ENCODE data around the gene SAFB. TPM values are rescaled to one million over a fixed set of nuclear protein-coding genes. Genes with fewer than 3 reads are reported as not detected.
"Not testable (repeated sequence)": the region's sequence is repeated elsewhere in the genome, so short reads cannot be mapped to it uniquely, and the experiment has no call there.

SAFB gene
- total RNA-seq, 1 experiment from 2014 or later, result 63.9 TPM

DNA sequence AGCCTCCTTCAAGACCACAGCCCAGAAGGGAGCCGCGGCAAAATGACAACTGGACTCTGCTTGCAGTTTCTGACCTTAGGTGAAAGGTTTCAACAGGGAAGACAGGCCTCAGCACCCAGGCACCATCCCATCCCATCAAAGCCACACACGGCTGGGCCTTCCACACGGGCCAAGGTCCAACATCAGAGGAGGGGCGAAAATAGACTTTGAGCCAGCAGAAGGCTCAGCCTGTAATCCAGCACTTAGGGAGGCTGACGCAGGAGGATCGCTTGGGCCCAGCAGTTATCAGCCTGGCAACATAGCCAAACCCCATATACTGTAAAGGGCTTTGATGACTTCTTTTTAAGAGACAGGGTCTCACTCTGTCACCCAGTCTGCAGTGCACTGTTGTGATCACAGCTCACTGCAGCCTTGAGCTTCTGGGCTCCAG, 28.3 kb upstream of the SAFB start:
- DNase-seq (ENCODE audit: low read depth), result no peak

DNA sequence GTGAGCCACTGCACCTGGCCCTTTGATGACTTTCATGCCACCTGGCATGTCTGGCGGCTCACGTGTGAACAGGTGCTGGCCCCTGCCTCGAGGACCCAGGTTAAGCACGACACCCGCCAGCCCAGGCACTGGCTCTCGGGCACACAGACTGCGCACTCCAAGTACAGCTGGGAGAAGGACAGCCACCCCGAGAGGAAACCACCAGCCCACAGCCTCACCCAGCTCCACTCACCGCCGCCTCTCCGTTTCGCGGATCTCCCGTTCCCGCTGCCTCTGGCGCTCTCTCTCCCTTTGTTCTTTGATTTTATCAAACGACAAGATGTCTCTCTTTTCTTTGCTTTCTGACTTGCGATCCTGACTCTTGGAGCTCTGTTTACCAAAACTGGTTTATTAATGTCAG, 27.8 kb upstream of the SAFB start:
- DNase-seq (ENCODE audit: low read depth), result no peak

DNA sequence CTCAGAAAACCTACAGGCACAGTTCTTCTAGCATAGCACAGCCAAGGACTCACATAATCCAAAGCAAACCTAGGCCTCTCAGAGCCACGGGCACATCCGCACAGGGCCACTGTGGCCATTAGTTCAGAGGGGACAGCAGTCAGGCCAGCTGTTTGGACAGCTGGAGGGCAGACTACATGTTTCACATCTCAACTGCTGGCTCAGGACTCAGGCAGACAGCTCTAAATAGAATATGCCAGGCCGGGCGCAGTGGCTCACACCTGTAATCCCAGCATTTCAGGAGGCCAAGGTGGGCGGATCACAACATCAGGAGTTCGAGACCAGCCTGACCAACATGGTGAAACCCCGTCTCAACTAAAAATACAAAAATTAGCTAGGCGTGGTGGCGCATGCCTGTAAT, 27.1 kb upstream of the SAFB start:
- no peak for DNase-seq (ENCODE audit: low read depth)

DNA sequence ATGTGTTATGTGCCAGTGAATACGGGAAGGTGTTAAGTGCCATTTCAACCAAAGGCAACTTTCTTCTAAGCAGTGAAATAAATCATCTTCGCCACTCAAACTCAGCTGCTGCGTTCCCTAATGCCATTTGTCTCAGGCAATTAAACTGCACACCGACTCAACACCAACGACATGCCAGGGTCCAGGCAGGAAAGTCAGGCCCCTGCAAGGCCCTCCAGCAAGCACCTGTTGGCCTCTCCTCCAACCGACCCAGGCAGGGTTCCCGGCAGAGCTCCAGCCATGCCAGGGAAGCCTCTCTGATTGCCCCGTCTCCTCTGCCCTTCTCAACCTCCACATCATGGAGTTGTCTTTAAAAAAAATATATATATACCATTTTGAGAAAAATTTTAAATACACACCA, 22.1 kb upstream of the SAFB start:
- DNase-seq (ENCODE audit: low read depth), result no peak

DNA sequence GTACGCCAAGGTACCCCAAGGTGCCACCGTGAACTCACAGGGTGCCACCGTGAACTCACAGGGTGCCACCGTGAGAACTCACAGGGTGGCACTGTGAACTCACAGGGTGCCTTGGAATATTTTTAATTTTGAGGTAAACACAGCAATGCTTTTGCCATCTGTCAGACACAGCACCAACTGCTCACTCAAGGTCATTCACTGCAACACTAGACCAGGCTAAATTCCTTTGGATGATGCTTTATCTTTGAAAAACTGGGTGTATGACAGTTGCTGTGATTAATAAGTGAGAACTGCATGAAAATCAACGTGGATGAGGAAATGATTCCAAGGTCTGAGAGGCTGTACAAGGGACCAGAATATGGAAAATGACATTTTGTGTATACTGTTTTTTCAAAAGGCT, 19.3 kb upstream of the SAFB start:
- DNase-seq (ENCODE audit: low read depth), result no peak

DNA sequence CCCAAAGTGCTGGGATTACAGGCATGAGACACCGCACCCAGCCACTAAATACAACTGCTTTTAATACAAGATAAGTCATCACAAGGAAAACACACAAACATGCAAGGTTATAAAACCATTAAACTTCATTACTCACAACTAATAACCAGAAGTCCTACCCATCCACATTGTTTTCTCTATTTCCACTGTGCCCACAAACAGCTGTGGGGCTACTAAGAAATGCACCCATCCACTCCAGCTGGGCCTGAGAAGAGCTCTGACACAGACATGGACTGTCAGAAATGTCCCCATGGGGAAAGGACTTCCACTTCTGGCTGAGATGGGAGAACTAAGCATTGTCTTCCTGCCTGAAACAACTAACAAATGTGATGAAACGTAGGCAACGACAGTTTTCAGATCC, 17.5 kb upstream of the SAFB start:
- no peak for DNase-seq (ENCODE audit: low read depth)

DNA sequence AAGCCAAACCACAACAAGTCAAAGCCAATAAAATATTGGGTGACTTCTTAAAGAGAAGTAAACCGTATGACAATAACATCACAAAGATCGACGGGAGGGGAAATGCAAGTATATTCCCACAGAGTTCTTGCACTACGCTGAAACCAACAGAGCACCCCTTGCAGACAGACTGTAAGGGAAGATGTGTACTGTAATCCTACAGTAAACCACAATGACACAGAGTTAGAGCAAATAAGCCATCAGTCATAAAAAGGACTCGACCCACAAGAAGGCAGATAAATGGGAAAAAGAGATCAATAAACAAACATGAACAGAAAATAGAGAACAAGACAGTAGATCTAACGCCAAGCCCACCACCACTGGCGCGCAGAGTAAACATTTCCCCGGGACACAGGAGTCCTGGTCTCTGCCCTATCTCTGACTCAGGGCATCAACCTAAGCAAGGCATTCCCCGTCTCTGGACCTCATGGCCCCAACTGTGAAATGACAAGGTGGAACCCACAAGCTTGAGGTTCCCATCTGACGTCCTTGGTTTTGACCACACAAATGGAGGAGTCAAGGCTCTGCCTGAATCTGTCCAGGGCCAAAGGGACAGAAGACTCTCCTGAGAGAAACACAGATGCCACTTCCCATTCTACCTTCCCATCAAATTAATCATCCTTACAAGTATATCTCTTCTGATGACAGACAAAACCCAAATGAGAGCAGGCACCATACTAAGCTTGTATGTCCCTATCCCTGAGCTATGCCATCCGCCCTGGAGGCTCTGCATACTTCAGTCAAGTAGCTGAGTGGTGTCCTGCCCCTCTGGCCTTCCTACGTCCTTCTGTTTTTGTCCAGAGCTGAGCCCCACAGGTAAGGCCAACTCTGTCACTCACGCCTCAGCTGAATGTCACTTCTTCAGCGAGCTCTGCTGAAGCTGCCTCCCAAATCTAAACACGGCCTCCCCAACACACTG, 15.3 kb upstream of the SAFB start:
- DNase-seq (ENCODE audit: low read depth), result no peak

DNA sequence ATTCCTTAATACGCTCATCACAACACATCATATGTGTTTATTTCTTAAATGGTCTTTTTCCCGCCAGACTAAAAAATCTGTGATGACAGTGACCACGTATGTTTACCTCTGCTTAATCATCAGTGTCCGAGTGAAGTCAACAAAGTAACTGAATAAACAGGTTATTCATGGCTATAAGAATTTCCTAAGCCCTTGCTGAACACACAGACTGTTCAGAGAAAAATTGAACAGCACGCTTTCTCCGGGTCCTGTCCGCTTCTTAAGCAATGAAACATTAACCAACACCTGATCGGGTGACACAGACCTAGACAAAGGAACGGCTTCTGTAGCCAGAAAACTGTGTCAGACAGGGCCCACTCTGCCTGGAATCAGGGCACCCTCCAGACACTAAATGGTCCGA, 14.6 kb upstream of the SAFB start:
- DNase-seq (ENCODE audit: low read depth), result no peak

DNA sequence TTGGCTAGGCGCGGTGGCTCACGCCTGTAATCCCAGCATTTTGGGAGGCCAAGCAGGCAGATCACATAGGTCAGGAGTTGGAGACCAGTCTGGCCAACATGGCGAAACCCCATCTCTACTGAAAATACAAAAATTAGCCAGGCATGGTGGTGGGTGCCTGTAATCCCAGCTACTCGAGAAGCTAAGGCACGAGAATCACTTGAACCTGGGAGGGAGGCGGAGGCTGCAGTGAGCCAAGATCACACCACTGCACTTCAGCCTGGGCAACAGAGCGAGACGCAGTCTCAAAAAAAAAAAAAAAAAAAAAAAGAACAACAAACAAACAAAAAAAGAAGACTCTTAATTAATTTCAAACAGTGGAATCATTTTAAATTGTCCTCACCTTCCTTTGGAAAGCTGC, 14.1 kb upstream of the SAFB start:
- DNase-seq (ENCODE audit: low read depth), result not testable (repeated sequence)

DNA sequence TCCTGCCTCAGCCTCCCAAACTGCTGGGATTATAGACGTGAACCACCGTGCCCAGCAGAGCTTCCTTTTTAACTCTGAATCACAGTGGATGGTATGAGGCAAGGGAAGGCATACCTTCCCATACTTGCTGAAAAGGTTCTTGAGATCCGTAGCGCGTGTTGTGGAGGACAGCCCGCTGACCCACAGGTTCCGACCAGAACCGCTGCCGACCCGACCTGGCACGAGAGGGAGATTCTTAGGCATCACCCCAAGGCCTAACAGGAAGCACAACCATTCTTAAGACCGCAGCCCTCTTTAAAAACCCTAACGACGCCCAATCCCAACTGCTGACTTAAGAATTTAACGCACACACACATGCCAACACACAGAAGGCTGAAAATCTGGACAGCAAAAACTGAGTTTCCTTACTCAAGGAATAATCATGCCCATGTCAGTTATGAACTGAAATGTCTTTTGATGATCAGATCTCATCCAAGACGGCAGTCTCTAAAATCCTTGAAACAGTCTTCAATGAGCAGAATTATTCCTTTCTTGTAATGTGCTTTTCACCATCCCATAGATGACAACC, 12.9 kb upstream of the SAFB start:
- no peak for DNase-seq (ENCODE audit: low read depth)

DNA sequence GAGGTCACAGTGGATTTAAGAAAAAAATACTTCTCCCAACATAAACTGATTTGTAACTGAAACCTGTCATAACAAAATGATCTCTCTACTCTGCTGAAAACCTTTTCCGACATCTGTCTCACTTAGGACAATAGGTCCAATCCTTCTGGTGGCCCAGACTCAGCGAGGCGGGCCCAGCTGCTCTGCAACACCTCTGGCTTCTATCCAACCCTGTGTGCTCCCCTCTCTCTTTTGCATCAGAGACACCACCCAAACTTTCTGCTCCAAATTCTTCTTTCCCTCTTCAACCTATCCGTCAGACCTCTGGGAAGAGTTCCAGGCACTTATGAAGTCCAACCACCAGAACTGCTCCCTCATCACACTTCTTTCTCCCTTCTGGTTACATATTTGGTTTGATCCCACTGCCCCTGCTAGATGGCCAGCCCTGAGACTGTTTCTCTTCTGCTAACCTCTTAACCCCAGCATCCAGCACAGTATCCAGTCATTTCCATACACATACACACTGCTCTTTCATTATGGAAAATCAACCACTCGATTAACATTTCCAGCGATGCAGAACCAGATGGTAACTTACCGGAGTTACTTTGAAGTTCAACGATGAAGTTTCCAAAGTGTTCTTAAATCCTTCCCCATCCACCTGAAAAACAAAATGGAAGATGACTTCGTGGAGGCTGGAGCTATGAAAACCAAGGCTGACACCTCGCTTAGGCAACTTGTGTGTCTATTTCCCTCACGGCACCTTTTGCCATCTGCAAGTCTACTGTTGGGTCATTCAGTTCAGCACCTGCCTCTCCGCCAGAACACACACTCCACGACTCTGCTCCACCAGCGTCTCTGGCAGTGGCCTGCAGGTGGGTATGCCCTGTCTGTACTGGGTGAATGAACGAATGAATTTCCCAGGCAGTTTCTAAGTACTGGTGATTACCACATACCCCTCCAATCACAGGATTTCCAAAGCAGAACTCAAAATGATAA, 9.7 kb upstream of the SAFB start:
- no peak for DNase-seq (ENCODE audit: low read depth)

DNA sequence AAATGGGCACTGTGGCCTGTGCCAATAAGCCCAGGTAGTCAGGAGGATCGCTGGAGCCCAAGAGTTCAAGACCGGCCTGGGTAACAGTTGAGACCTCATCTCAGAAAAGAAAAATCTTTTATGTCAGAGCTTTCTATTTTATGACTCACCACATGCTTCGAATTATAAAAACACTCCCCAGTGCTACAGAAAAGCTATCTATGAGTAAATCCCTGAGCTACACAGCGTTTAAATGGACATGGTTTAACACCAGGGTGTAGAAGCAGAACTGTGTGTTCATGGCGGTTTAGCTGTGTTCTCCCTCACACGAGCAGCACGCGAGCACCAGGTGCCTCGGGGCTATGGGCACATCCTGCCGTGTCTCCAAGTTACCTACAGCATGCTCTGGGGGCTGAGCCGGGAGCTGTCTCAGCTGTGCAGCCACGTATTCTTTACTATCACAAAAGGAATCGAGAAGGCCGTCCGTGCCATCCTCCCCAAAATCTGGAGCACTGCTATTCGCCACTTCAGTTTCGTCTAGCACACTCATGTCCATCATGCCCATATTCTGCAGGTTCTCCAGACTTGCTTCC, 7.0 kb upstream of the SAFB start:
- DNase-seq (ENCODE audit: low read depth), result no peak

DNA sequence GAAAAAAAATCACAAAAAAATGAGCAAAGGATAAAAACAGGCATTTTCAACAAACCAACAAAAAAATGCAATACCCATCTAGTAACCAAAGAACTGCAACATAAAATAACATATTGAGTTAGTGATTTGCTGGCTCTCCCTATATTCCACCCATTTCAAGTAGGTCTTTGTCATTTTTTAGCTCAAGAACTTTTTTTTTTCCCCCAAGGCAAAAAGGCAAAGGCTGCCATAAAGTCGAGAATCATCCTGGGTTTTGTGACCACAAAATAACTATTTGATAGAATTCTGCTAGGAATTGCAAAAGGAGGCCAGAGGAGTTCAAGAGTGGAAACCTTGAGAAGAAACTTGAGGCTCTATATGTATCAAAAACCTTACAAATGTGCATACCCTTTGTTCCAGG, 5.8 kb upstream of the SAFB start:
- no peak for DNase-seq (ENCODE audit: low read depth)

DNA sequence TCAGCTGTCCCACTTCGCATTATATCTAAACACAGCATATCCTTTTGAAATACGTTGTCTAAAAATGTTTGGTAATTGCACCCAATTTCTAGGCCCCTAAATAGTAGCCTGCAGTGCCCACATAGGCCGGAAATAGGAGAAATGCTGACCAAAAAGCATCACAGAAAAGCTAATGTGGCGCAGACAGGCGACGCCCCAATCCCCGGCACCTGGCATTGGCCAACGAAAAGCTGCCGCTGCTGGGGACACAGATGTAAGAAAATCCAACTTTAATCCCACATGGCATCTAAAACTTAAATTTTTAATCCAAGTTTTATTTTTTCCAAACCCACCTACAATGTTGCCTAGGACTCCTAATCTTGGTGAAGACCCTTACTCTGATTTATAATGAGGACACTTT, 4.3 kb upstream of the SAFB start:
- DNase-seq (ENCODE audit: low read depth), result no peak

DNA sequence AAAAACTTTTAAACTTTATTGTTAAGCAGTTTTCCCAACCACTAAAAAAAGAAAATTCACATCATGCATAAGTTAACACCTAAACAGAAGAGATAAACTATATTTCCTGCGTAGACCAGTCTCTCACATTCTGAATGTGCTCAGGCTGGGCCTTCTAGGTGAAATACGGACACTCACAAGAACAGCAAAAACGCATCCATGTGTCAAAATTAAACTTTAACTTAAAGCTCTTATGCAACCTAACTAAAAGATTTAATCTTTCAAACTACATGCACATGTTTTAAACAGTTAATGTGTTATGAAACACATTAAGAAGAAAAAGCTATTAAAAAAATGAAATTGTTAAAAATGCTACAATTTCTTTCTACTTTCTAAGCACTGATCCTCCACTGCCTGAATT, 2.9 kb upstream of the SAFB start:
- no peak for DNase-seq (ENCODE audit: low read depth)

DNA sequence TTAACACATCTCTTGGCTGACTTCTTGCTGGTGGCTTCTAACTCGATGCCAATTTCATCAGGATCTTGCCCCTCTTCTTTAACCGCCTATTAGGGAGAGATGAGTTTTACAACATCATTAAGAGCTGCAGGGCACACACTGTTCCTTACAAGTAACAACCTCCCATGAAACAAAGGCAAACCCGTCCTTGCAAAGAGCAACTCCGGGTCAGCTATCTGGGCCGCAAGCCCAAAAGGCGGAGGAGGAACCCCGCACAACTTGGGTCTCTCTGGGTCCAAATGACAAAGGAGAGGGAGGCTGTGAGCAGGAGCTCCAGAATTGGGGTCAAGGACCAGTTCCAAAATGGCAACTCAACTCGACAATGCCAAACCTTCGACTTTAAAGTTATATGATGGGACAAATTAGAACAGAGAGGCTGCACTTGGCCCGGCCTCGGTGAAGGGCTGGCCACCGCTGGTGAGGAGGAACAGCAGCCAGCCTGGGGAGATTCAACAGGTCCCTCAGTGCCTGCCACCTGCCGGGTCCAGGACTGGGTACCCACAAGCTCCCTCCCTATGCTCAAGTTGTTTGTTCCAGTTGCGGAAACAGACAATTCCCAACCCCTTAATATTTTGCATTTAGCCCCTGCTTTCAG, 1.5 kb upstream of the SAFB start:
- no peak for DNase-seq (ENCODE audit: low read depth)

DNA sequence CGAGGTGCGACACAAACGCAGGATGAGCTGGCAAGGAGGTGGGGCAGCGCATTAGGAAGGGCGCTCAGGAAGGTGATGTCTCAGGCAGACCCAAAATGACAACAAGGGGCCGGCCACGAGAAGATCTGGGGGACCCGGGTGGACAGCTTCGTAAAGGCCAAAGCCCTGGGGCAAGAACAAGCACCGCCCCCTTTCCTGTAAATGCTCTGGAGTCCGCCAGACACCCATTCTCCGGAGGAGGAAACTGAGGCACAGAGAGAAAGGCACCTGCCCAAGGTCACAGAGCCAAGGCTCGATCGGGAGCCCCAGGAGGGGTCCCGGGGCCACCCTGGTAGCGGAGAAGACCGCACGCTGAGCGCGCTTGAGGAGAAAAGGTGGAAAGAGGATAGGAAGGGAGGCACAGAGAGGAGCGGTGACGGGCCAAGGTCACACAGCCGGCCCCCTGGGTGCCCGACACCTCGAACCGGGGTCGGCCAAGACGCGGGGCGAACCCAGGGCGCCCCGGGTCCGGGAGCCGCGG, 878 bp upstream of the SAFB start:
- DNase-seq (ENCODE audit: low read depth), result peak; percentile 12

DNA sequence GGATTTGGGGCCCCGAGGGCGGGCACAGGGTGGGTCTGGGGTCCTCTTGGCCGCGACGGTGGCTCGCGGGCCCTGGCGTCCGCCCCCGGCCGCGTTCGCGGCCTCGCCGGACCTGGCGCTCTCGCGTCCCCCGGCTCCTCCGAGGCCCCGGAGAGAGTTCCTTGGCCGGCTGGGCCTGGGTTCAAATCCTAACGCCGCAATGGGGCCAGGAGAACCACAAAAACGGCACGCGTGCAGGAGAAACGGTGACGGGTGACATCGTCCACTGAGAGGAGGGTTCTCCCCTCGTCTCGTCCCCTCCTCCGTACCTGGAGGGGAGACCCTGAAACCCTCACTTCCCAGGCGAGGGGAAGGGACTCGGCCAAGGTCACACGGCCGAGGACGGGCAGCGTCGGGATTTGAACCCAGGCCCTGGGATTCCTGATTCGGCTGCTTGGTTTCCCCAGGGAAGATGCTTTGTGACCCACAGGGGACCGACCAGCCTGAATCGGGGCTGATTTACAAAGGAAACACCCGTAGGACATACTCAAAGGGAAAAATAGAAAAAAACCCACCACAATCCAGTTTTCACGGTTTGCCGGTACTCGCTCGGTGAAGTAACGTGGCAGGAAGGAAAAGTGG, 624 bp downstream of the SAFB start:
- DNase-seq (ENCODE audit: low read depth), result no peak

DNA sequence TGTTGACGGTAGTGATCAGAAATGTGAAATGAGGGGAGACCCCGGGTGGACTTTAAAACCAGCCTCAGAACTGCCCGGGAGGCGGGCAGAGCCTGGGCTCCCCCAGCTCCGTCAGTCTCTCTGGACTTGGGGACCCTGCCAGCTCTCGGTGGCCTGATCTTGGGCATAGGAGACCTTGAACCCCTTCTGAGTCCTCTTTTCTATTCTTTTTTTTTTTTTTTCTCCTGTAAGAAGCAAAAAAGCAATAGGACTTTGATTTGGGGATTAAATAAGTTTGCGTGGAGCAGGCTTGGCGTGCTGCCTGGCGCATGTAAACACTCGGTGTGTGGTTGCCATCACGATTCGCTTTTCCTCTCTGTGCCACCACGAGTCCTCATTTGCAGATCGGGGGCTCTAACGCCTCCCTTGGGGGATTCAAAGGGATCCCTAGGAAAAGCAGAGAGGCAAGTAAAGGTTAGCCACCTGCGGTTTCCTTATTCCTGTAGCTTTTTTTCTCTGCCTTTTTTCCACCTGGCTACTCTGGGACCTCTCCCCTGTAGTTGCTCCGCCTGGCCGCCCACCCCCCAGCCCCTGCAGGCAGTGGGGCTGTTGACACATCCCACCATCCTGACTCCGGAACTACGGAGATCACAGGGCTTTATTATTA, 1.3 kb downstream of the SAFB start:
- peak; percentile 15 for DNase-seq (ENCODE audit: low read depth)

All from HT1080 (cell line).